GM23338 (cell line): ENCODE results near the gene CABLES1. TPM values are rescaled to one million over a fixed set of nuclear protein-coding genes. Genes with fewer than 3 reads are reported as not detected.

Experiments used
- ATAC-seq: fragments of 200-7000 bp; cut with Tn5 transposase; 3 replicates; pipeline ENCODE4 v1.9.1; 2020
- DNase-seq: peaks from one replicate; pipeline ENCODE4 v3.0.0-alpha.2; 2015; ENCODE audit warnings: low spot score
- H2AFZ ChIP-seq: fragments of 200-600 bp; sonication (generic); 2 replicates; pipeline ENCODE4 v1.8.0; 2016; ENCODE audit warnings: antibody characterized with exemption, mild to moderate bottlenecking, moderate library complexity
- H3F3A ChIP-seq: fragments of 200-600 bp; sonication (generic); replicated peaks from 2 replicates; pipeline ENCODE4 v1.8.0; 2017; ENCODE audit warnings: antibody characterized with exemption, mixed run types, low read depth
- H3K27ac ChIP-seq: fragments of 200-600 bp; sonication (generic); 2 replicates; pipeline ENCODE4 v1.6.1; 2016; ENCODE audit warnings: low read depth
- H3K27me3 ChIP-seq: fragments of 200-600 bp; sonication (generic); 2 replicates; pipeline ENCODE4 v1.8.0; 2016; ENCODE audit warnings: mild to moderate bottlenecking, mixed run types, moderate library complexity; ENCODE audit not compliant: insufficient read depth
- H3K36me3 ChIP-seq: fragments of 200-600 bp; sonication (generic); 2 replicates; pipeline ENCODE4 v1.8.0; 2016; ENCODE audit warnings: mild to moderate bottlenecking; ENCODE audit not compliant: insufficient read depth
- H3K4me1 ChIP-seq: fragments of 200-600 bp; sonication (generic); 2 replicates; pipeline ENCODE4 v1.8.0; 2016; ENCODE audit warnings: mild to moderate bottlenecking, moderate library complexity; ENCODE audit not compliant: insufficient read depth
- H3K4me2 ChIP-seq: fragments of 200-600 bp; sonication (generic); 2 replicates; pipeline ENCODE4 v1.7.1; 2017; ENCODE audit warnings: mixed run types
- H3K4me3 ChIP-seq: fragments of 200-600 bp; sonication (generic); 2 replicates; pipeline ENCODE4 v1.6.1; 2016; ENCODE audit warnings: mixed run types
- H3K79me2 ChIP-seq: fragments of 200-600 bp; sonication (generic); replicated peaks from 2 replicates; pipeline ENCODE4 v1.8.0; 2017; ENCODE audit warnings: mild to moderate bottlenecking; ENCODE audit not compliant: insufficient read depth
- H3K9me2 ChIP-seq: fragments of 200-600 bp; sonication (generic); 2 replicates; pipeline ENCODE4 v1.8.0; 2017; ENCODE audit not compliant: insufficient read depth
- H4K20me1 ChIP-seq: fragments of 200-600 bp; sonication (generic); replicated peaks from 2 replicates; pipeline ENCODE4 v1.8.0; 2017; ENCODE audit warnings: mild to moderate bottlenecking; ENCODE audit not compliant: insufficient read depth
- H3K27ac Mint-ChIP-seq: 2 replicates; pipeline ENCODE4 v1.8.0; 2020; ENCODE audit warnings: inconsistent platforms, mild to moderate bottlenecking, moderate library complexity, mixed read lengths
- H3K27me3 Mint-ChIP-seq: 3 replicates; pipeline ENCODE4 v1.8.0; 2022; ENCODE audit warnings: low read depth, mild to moderate bottlenecking, moderate library complexity, mixed read lengths, inconsistent platforms; ENCODE audit not compliant: insufficient read depth, poor library complexity
- H3K36me3 Mint-ChIP-seq: 3 replicates; pipeline ENCODE4 v1.8.0; 2021; ENCODE audit warnings: low read depth, mild to moderate bottlenecking, inconsistent platforms, moderate library complexity, mixed read lengths
- H3K4me1 Mint-ChIP-seq: 3 replicates; pipeline ENCODE4 v1.8.0; 2020; ENCODE audit warnings: mild to moderate bottlenecking, inconsistent platforms, mixed read lengths
- H3K4me3 Mint-ChIP-seq: 3 replicates; pipeline ENCODE4 v1.8.0; 2021; ENCODE audit warnings: moderate library complexity, mild to moderate bottlenecking, inconsistent platforms, mixed read lengths
- H3K9me3 Mint-ChIP-seq: 3 replicates; pipeline ENCODE4 v1.8.0; 2020; ENCODE audit warnings: moderate library complexity, mild to moderate bottlenecking, inconsistent platforms, mixed read lengths
- CREB1 ChIP-seq: fragments of 250-450 bp; sonication (Bioruptor Pico); IDR thresholded peaks from 2 replicates; pipeline ENCODE4 v1.5.0; 2020; ENCODE audit warnings: low read depth, mild to moderate bottlenecking, moderate library complexity
- CTCF ChIP-seq, 2 experiments: fragments of 200-600 bp in 1 of 2; sonication (generic) in 1 of 2; conservative IDR thresholded peaks; 2 replicates each; pipeline versions ENCODE4 v1.5.1 to v1.6.1; 2016 to 2017; ENCODE audit warnings: antibody characterized with exemption in 2 of 2, low read depth in 2 of 2, mild to moderate bottlenecking in 2 of 2, moderate library complexity in 1 of 2
- ETS1 ChIP-seq: IDR thresholded peaks from 2 replicates; pipeline ENCODE4 v1.6.1; 2016; ENCODE audit warnings: antibody characterized with exemption
- EZH2 ChIP-seq: fragments of 200-600 bp; sonication (generic); IDR thresholded peaks from one replicate; pipeline ENCODE4 v1.8.0; 2017; ENCODE audit warnings: antibody characterized with exemption, mild to moderate bottlenecking, low read depth; ENCODE audit not compliant: unreplicated experiment
- EZH2phosphoT487 ChIP-seq: fragments of 200-600 bp; sonication (generic); IDR thresholded peaks from one replicate; pipeline ENCODE4 v1.8.1; 2018; ENCODE audit warnings: antibody characterized with exemption; ENCODE audit not compliant: unreplicated experiment
- JUNB ChIP-seq: IDR thresholded peaks from one replicate; pipeline ENCODE4 v1.6.1; 2016; ENCODE audit warnings: antibody characterized with exemption; ENCODE audit not compliant: unreplicated experiment
- NANOG ChIP-seq: IDR thresholded peaks from 2 replicates; pipeline ENCODE4 v1.6.1; 2016; ENCODE audit warnings: antibody characterized with exemption, borderline replicate concordance
- POLR2AphosphoS5 ChIP-seq: IDR thresholded peaks from 2 replicates; pipeline ENCODE4 v1.6.1; 2016; ENCODE audit warnings: antibody characterized with exemption, low read depth
- REST ChIP-seq: IDR thresholded peaks from one replicate; pipeline ENCODE4 v1.6.1; 2018; ENCODE audit warnings: antibody characterized with exemption; ENCODE audit not compliant: unreplicated experiment
- STAT1 ChIP-seq: IDR thresholded peaks from one replicate; pipeline ENCODE4 v1.6.1; 2016; ENCODE audit warnings: antibody characterized with exemption; ENCODE audit not compliant: unreplicated experiment
- ZNF114 ChIP-seq: fragments of 250-450 bp; sonication (Bioruptor Pico); IDR thresholded peaks from 2 replicates; pipeline ENCODE4 v1.5.0; 2020; ENCODE audit warnings: mild to moderate bottlenecking, moderate library complexity
- ZNF331 ChIP-seq: fragments of 250-450 bp; sonication (Bioruptor Pico); IDR thresholded peaks from 2 replicates; pipeline ENCODE4 v1.5.0; 2020; ENCODE audit warnings: low read depth, mild to moderate bottlenecking, moderate library complexity
- ZNF462 ChIP-seq: fragments of 250-450 bp; sonication (Bioruptor Pico); IDR thresholded peaks from 2 replicates; pipeline ENCODE4 v1.5.0; 2020; ENCODE audit warnings: mild to moderate bottlenecking, moderate library complexity
- polyA plus RNA-seq: library from polyadenylated mRNA; unstranded; fragments of >200 nt; fragmentation: Nextera tagmentation; extraction: Ambion mirVana; gene quantifications from 2 replicates; pipeline ENCODE4 v1.2.1, GENCODE V29; 2016
- total RNA-seq: library from RNA; depleted of rRNA; stranded (reverse); fragments of >200 nt; shearing (Covaris generic); gene quantifications from 2 replicates; pipeline ENCODE4 v1.2.3, GENCODE V29; 2014

The CABLES1 gene
- total and polyA plus RNA-seq, 2 experiments from 2014 or later: 2.6 to 12.4 TPM

- peaks cover 10% of the 10 kb centered on the region for H3K4me1 Mint-ChIP-seq
- no peak for DNase-seq
- H3K79me2 ChIP-seq: no peaks in the 10 kb centered on the region
- H3K27ac ChIP-seq: no peak overlapping the region
- H3K9me2 ChIP-seq: no peaks in the 10 kb centered on the region
- no peaks in the 10 kb centered on the region; the same call in 2 of the 3 replicates for H3K9me3 Mint-ChIP-seq
- no peak overlapping the region for H2AFZ ChIP-seq
- TF ChIP-seq ZNF331 (CRISPR knock-in tag) (no peak), ZNF114 (CRISPR knock-in tag) (no peak), CTCF (conservative IDR thresholded peaks at IDR 0.05; ENCODE audit: low read depth in 2 of 2) (no peak), NANOG (no peak), JUNB (no peak), POLR2AphosphoS5 (no peak), ETS1 (no peak), EZH2 (no peak), REST (no peak), EZH2phosphoT487 (no peak), STAT1 (no peak), ZNF462 (CRISPR knock-in tag) (no peak), CREB1 (CRISPR knock-in tag) (no peak)
- no peak overlapping the region for H3K27ac Mint-ChIP-seq
- no peak overlapping the region for H3K4me2 ChIP-seq
- H3K4me3 ChIP-seq: no peak overlapping the region
- no peaks in the 10 kb centered on the region for H4K20me1 ChIP-seq
- H3F3A ChIP-seq: no peaks in the 10 kb centered on the region
- H3K27me3 Mint-ChIP-seq: peaks cover 2% of the 10 kb centered on the region
- no peak for ATAC-seq
- no peaks in the 10 kb centered on the region for H3K36me3 ChIP-seq
- H3K4me1 ChIP-seq: peaks cover 9% of the 10 kb centered on the region; the same call in 1 of the 2 replicates
- no peaks in the 10 kb centered on the region for H3K36me3 Mint-ChIP-seq
- H3K4me3 Mint-ChIP-seq: no peak overlapping the region
- no peaks in the 10 kb centered on the region for H3K27me3 ChIP-seq
These were observed 21.7 kb upstream of the CABLES1 start for GRCh38 chr18:23113576-23113975.
